PC-9 (cell line): ENCODE measurements around the gene RAB24.

Experiments used
- EZH2 ChIP-seq: fragments of 200-600 bp; sonication (generic); IDR thresholded peaks from 2 replicates; pipeline ENCODE4 v1.8.0; 2017; ENCODE audit warnings: antibody characterized with exemption, low read depth
- TF ChIP-seq, protein P1 (sequence below): fragments of 200-600 bp; sonication (generic); conservative IDR thresholded peaks from 2 replicates; pipeline ENCODE4 v1.6.1; 2017; ENCODE audit warnings: mixed run types, antibody characterized with exemption, mild to moderate bottlenecking, moderate library complexity

DNA sequence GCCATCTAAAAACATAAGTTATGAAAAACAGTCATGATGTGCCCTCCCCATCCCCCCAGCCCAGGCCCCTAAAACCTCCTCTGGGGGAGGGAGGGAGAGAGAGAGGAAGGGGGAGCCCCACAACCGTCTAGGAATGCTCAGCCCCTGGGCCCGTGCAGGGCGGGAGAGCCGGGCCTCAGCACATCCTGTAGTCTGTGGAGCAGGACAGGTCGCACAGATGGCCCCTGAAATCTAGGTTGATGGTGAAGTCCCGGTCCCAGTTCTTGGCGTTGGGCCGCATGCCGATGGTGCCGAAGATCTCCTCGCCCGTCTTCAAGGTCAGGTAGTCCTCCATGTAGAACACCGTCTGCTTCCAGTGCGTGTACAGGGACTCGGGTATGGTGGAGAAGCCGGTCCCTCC lies 38.1 kb downstream of the RAB24 start:
- TF ChIP-seq, protein P1, sequence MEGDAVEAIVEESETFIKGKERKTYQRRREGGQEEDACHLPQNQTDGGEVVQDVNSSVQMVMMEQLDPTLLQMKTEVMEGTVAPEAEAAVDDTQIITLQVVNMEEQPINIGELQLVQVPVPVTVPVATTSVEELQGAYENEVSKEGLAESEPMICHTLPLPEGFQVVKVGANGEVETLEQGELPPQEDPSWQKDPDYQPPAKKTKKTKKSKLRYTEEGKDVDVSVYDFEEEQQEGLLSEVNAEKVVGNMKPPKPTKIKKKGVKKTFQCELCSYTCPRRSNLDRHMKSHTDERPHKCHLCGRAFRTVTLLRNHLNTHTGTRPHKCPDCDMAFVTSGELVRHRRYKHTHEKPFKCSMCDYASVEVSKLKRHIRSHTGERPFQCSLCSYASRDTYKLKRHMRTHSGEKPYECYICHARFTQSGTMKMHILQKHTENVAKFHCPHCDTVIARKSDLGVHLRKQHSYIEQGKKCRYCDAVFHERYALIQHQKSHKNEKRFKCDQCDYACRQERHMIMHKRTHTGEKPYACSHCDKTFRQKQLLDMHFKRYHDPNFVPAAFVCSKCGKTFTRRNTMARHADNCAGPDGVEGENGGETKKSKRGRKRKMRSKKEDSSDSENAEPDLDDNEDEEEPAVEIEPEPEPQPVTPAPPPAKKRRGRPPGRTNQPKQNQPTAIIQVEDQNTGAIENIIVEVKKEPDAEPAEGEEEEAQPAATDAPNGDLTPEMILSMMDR: no peak
- no peak for TF ChIP-seq EZH2
